ENCODE data around the gene RCAN2.

Gene RCAN2

GRCh38 chr6:46490425-46491200 is 636 bp downstream of the RCAN2 start:
- peak; percentile 26 for DNase-seq (ENCODE audit: insufficient read length)
- TF ChIP-seq POLR2A (IDR thresholded peaks at IDR 0.05; ENCODE audit: low read depth, low read length) (no peak), TAF1 (IDR thresholded peaks at IDR 0.05; ENCODE audit: borderline replicate concordance, low read depth, low read length) (no peak), POLR2AphosphoS5 (IDR thresholded peaks at IDR 0.05; ENCODE audit: low read depth, low read length) (no peak)
- no peak for FAIRE-seq

GRCh38 chr6:46486181-46486580 is 5.1 kb downstream of the RCAN2 start:
- no peak for FAIRE-seq
- TF ChIP-seq POLR2A (IDR thresholded peaks at IDR 0.05; ENCODE audit: low read depth, low read length) (no peak), POLR2AphosphoS5 (IDR thresholded peaks at IDR 0.05; ENCODE audit: low read depth, low read length) (no peak), TAF1 (IDR thresholded peaks at IDR 0.05; ENCODE audit: borderline replicate concordance, low read depth, low read length) (no peak)
- no peak for DNase-seq (ENCODE audit: insufficient read length)

DNA sequence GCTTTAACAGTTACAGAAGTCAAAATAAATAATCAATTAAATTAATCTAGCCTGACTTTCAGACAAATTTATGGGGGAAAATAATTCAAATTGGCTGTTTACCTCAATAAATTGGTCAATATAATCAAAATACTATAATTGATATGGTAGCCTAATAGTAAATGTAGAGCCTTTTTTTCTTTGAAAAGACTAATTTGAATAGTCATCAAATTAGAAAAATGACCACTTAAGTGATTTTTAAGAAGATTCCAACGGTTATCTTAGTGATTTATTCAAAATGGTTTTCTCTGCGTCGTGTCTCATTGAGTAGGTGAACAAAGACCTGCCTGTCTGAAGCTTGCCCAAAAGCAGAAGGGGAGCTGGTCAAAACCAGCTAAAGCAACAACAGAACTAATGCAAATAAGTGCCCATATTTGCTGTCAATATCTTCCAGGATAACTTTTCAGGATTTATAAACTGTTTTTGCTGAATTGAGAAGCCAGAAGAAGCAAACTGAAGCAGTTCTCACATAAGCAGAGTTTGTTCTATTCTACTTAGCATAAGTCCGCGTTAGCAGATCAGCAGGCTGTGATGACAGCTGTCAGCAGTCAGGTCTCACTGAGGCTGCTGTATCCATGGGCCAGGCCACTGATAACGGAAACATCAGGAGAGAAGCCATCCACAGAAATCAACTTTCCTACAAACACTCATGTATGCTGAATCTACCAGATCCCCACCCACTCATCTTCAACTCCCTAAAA is 7.0 kb downstream of the RCAN2 start:
- no peak for TF ChIP-seq POLR2A (IDR thresholded peaks at IDR 0.05; ENCODE audit: low read depth, low read length)
- TF ChIP-seq POLR2AphosphoS5 (IDR thresholded peaks at IDR 0.05; ENCODE audit: low read depth, low read length): no peak
- no peak for TF ChIP-seq TAF1 (IDR thresholded peaks at IDR 0.05; ENCODE audit: borderline replicate concordance, low read depth, low read length)
- FAIRE-seq (no peak), DNase-seq (ENCODE audit: insufficient read length) (no peak)

DNA sequence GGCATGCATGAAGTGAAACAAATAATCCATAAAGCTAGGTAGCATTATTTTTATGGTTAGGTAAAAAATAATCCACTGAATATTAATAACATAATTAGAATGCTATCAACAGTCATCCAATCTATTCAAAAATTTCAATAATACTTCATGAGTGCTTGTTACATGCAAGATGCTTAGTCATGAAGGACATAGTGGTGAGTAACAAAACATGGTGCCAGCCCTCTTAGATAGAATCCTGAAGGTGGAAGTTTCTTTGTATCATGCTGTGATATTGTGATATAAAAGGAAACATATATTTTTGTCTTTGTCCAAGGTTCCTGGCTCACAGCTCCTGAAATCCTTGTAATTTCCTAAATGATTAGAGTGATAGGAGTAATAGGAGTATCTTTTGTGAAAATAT is 14.9 kb downstream of the RCAN2 start:
- DNase-seq (ENCODE audit: insufficient read length) (no peak), FAIRE-seq (no peak)
- TF ChIP-seq POLR2AphosphoS5 (IDR thresholded peaks at IDR 0.05; ENCODE audit: low read depth, low read length) (no peak), POLR2A (IDR thresholded peaks at IDR 0.05; ENCODE audit: low read depth, low read length) (no peak), TAF1 (IDR thresholded peaks at IDR 0.05; ENCODE audit: borderline replicate concordance, low read depth, low read length) (no peak)

DNA sequence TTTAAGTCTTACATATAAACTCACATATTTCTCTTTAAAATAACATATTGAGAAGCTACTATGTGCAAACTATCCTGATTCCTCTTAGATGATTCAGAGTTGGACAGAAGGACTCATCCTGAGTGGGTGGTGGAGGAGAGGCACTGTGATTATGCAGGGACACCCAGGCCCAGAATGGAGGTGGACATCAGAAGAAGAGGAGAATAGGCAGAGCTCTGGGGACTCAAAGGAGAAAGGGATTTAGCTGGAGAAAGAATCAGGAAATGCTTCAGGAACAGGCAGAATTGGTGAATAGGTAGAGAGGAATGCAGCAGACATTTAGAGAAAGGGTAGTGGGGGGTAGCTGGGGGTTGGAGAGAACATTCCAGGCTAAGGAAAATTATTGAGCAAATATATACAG is 17.4 kb downstream of the RCAN2 start:
- FAIRE-seq (no peak), DNase-seq (ENCODE audit: insufficient read length) (no peak)
- TF ChIP-seq TAF1 (IDR thresholded peaks at IDR 0.05; ENCODE audit: borderline replicate concordance, low read depth, low read length): no peak
- TF ChIP-seq POLR2AphosphoS5 (IDR thresholded peaks at IDR 0.05; ENCODE audit: low read depth, low read length): no peak
- no peak for TF ChIP-seq POLR2A (IDR thresholded peaks at IDR 0.05; ENCODE audit: low read depth, low read length)

DNA sequence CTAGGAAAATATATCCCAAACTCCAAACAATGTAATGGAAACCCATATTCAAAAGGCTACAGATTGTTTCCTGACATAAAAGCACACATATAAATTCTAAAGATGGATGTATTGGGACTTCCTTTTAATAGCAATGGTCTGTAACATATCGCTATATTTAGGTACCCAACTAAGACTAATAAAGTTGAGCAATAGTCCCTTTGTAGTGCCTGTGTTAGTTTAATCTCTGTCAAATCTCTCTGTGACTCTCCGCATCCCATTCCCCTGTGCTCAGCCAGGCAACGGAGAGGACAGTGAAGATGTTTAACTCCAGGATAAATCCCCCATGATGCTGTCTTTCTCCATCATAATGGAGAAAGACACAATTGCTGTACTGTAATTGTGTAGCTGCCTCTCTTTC is 19.0 kb downstream of the RCAN2 start:
- no peak for DNase-seq (ENCODE audit: insufficient read length)
- no peak for FAIRE-seq

GRCh38 chr6:46469021-46469420 is 22.2 kb downstream of the RCAN2 start:
- no peak for TF ChIP-seq POLR2AphosphoS5 (IDR thresholded peaks at IDR 0.05; ENCODE audit: low read depth, low read length)
- DNase-seq (ENCODE audit: insufficient read length) (no peak), FAIRE-seq (no peak)

More for the DNA sequence above, 19.0 kb downstream of the RCAN2 start:
- no peak for TF ChIP-seq POLR2AphosphoS5 (IDR thresholded peaks at IDR 0.05; ENCODE audit: low read depth, low read length)
- no peak for TF ChIP-seq POLR2A (IDR thresholded peaks at IDR 0.05; ENCODE audit: low read depth, low read length)
- TF ChIP-seq TAF1 (IDR thresholded peaks at IDR 0.05; ENCODE audit: borderline replicate concordance, low read depth, low read length): no peak

- no peak for DNase-seq (ENCODE audit: insufficient read length)
- FAIRE-seq: no peak
- no peak for TF ChIP-seq POLR2AphosphoS5 (IDR thresholded peaks at IDR 0.05; ENCODE audit: low read depth, low read length)
- no peak for TF ChIP-seq TAF1 (IDR thresholded peaks at IDR 0.05; ENCODE audit: borderline replicate concordance, low read depth, low read length)
- TF ChIP-seq POLR2A (IDR thresholded peaks at IDR 0.05; ENCODE audit: low read depth, low read length): no peak
Observed at GRCh38 chr6:46468403-46469010, 22.7 kb downstream of the RCAN2 start.

- TF ChIP-seq POLR2AphosphoS5 (IDR thresholded peaks at IDR 0.05; ENCODE audit: low read depth, low read length) (no peak), TAF1 (IDR thresholded peaks at IDR 0.05; ENCODE audit: borderline replicate concordance, low read depth, low read length) (no peak), POLR2A (IDR thresholded peaks at IDR 0.05; ENCODE audit: low read depth, low read length) (no peak)
- DNase-seq (ENCODE audit: insufficient read length): no peak
- no peak for FAIRE-seq
Observed at GRCh38 chr6:46466570-46466969, 24.7 kb downstream of the RCAN2 start.

DNA sequence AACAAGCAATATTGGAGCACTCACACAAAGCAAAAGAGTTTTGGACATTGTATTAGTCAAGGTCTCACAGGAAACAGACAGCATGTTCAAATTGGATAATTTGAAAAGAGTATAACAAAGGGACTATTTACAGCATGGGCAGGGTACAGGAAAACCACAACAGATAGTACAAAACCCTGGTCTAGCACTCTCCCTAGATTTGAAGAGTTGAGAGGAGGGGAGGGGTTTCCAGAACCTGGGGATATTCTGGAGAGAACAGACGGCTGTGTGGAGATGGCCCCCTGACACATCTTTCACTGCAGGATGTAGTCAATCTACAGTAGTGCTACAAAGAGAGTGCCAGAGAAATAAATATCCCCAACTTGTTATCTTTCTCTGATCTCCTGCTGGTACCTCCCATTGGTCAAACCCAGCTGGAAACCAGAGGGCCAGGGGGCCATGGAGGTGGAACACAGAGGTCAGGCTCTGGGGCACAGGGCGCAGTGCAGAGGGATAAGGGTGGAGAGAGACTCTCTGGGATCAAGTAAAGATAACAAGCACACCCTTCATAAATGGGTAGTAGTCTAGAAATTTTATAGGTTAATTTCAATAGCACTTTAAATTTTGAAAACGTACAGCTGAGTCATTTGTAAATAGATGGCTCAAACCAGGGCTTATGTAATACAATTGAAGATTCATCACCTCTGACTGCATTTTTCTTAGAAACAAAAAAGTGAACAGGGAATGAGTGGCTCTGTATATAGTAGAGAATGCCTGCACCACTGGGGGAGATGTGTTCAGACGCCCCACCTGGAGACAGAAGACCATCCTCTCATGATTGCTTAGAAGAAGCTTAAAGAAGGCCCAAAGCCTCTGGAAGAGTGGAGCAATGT is 25.7 kb downstream of the RCAN2 start:
- TF ChIP-seq POLR2AphosphoS5 (IDR thresholded peaks at IDR 0.05; ENCODE audit: low read depth, low read length) (no peak), POLR2A (IDR thresholded peaks at IDR 0.05; ENCODE audit: low read depth, low read length) (no peak), TAF1 (IDR thresholded peaks at IDR 0.05; ENCODE audit: borderline replicate concordance, low read depth, low read length) (no peak)
- FAIRE-seq: no peak
- no peak for DNase-seq (ENCODE audit: insufficient read length)

DNA sequence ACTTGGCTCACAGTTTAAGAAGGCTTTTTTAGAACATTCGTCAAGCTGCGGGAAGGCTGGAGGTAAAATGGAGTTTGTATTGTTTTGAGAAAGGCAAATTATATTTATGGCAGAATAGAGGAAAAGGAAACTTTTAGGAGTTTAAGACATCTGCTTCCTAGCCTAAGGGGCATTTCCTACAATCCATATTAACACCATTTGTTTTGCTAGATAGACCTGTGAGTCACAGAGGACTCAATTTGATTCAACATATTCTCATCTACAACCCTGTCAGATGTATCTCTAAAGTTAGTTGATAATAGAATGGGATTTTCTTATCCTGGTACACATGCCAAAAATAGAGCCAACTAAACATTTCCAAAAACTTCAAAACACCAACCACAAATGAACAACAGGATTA is 35.0 kb downstream of the RCAN2 start:
- TF ChIP-seq POLR2A (IDR thresholded peaks at IDR 0.05; ENCODE audit: low read depth, low read length): no peak
- no peak for TF ChIP-seq POLR2AphosphoS5 (IDR thresholded peaks at IDR 0.05; ENCODE audit: low read depth, low read length)
- TF ChIP-seq TAF1 (IDR thresholded peaks at IDR 0.05; ENCODE audit: borderline replicate concordance, low read depth, low read length): no peak
- no peak for FAIRE-seq
- no peak for DNase-seq (ENCODE audit: insufficient read length)

Data from GM12892 (cell line).